Activated CD4-positive, alpha-beta T cell treated with anti-CD3 and anti-CD28 coated beads, Interleukin-2, amount 10 ng/mL, durations not matched to agents 7 days and 5 days (primary cell): ENCODE data around the gene ALOX5AP. TPM values are rescaled to one million over a fixed set of nuclear protein-coding genes. Genes with fewer than 3 reads are reported as not detected.
A peak's percentile ranks its signal among the peaks of the same experiment; 100 is the strongest.

ENCODE experiments used
- CTCF ChIA-PET: fragments of 350-600 bp; sonication (Branson Sonifier 250); formaldehyde crosslinking; loops from one replicate; lab custom pipeline; 2021; ENCODE audit warnings: antibody characterized with exemption; lab: Charles Lee
- POLR2A ChIA-PET: fragments of 350-600 bp; sonication (Branson Sonifier 250); formaldehyde crosslinking; loops from one replicate; lab custom pipeline; 2021; ENCODE audit warnings: antibody characterized with exemption; lab: Charles Lee
- DNase-seq: peaks from one replicate; pipeline ENCODE4 v3.0.0-alpha.2; 2020
- H3K27ac Mint-ChIP-seq: one replicate; pipeline ENCODE4 v1.8.0; 2021; ENCODE audit warnings: mild to moderate bottlenecking, moderate library complexity, mixed read lengths
- H3K27me3 Mint-ChIP-seq: one replicate; pipeline ENCODE4 v1.8.0; 2021; ENCODE audit warnings: mixed read lengths
- H3K36me3 Mint-ChIP-seq: one replicate; pipeline ENCODE4 v1.8.0; 2021; ENCODE audit warnings: low read depth, mixed read lengths
- H3K4me1 Mint-ChIP-seq: one replicate; pipeline ENCODE4 v1.8.0; 2021; ENCODE audit warnings: mixed read lengths
- H3K4me3 Mint-ChIP-seq: one replicate; pipeline ENCODE4 v1.8.0; 2021; ENCODE audit warnings: mild to moderate bottlenecking, moderate library complexity, mixed read lengths
- H3K9me3 Mint-ChIP-seq: one replicate; pipeline ENCODE4 v1.8.0; 2021; ENCODE audit warnings: mixed read lengths
- total RNA-seq, 2 experiments: library from RNA; stranded (reverse); gene quantifications; one replicate each; pipeline ENCODE4 v1.2.3, GENCODE V29; 2021

ALOX5AP gene
- total RNA-seq = 10 to 100 TPM; 66.4 to 88.7 TPM

GRCh38 chr13:30735025-30735871, at the start of gene ALOX5AP:
Gene ALOX5AP (plus strand): TSS chr13:30735543. CDS start chr13:30735606, 63 bp downstream.
- peaks cover 2% of the 10 kb centered on the region for H3K27me3 Mint-ChIP-seq
- H3K4me3 Mint-ChIP-seq = peak within 1 kb of the TSS; percentile 92
- H3K4me1 Mint-ChIP-seq = peaks cover 68% of the 10 kb centered on the region
- ChIA-PET CTCF (interaction anchor here (0.6 to 1.5 kb wide), 3 partner anchors 19 to 120 kb away, joined by 3 read pairs; no protein-coding TSS in a partner anchor), POLR2A (interaction anchor here (0.6 kb wide), 1 partner anchor 27 kb away, joined by 5 read pairs; no protein-coding TSS in a partner anchor)
- H3K9me3 Mint-ChIP-seq = no peaks in the 10 kb centered on the region
- peaks cover 7% of the 10 kb centered on the region for H3K36me3 Mint-ChIP-seq
- peak within 1 kb of the TSS; percentile 95 for H3K27ac Mint-ChIP-seq
- peak; percentile 50 for DNase-seq

DNA sequence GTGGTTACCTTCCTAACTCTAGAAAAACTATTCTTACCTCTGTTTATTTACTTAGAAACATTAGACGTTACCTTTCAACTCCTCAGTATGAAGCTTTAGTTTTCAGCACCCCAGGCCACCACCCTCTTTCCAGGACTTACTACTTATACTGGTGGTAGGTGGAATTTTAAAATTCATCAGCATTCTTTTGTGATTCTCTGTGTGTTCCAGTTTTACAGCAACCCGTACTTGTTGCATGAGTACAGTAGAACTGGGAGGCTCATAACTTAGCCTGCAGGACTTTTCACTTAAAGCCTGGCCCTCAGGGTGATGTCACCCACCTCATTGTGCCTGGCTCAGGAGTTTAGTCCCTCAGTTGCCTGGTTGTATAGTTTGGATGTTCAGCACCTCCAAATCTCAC, 49.4 kb upstream of the ALOX5AP start:
- CTCF ChIA-PET = interaction anchor here (1.2 kb wide), 1 partner anchor 117 kb away, joined by 3 read pairs; no protein-coding TSS in a partner anchor
- Mint-ChIP-seq H3K27ac (no peak overlapping the region), H3K27me3 (peaks cover 11% of the 10 kb centered on the region), H3K4me3 (no peak overlapping the region), H3K36me3 (no peaks in the 10 kb centered on the region), H3K4me1 (peaks cover 12% of the 10 kb centered on the region), H3K9me3 (no peaks in the 10 kb centered on the region)
- DNase-seq = no peak
- POLR2A ChIA-PET = interaction anchor here (0.6 to 0.7 kb wide), 2 partner anchors 56 to 111 kb away, joined by 3 to 7 read pairs; no protein-coding TSS in a partner anchor

DNA sequence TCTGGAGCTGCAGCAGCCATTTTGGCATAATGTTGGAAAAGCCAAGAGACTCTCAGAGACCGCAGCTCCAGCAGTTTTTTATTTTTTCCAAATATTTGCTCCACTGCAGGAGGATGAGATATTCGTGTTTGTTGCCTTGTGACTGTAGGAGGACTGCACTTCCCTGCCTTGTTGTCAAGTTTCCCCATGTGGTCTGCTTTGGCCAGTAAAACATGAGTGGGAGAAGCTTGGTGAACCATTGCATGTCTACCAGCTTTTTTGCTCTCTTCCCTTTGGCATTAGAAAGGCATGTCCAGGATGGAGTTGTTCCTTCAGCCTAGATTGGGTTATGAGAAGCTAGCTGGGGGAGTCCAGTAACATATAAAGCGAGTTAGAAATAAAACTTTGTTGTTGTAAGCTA, 47.7 kb upstream of the ALOX5AP start:
- no peaks in the 10 kb centered on the region for H3K36me3 Mint-ChIP-seq
- no peak overlapping the region for H3K4me3 Mint-ChIP-seq
- POLR2A ChIA-PET = no interaction called here
- H3K27me3 Mint-ChIP-seq = peaks cover 14% of the 10 kb centered on the region
- H3K4me1 Mint-ChIP-seq = peaks cover 12% of the 10 kb centered on the region
- no peak overlapping the region for H3K27ac Mint-ChIP-seq
- CTCF ChIA-PET = interaction anchor here (0.8 to 1.3 kb wide), 2 partner anchors 9 to 11 kb away, joined by 3 to 4 read pairs; no protein-coding TSS in a partner anchor
- no peaks in the 10 kb centered on the region for H3K9me3 Mint-ChIP-seq
- no peak for DNase-seq

- no peaks in the 10 kb centered on the region for H3K9me3 Mint-ChIP-seq
- H3K4me3 Mint-ChIP-seq = no peak overlapping the region
- peaks cover 28% of the 10 kb centered on the region for H3K27me3 Mint-ChIP-seq
- ChIA-PET CTCF (interaction anchor here (1.0 to 1.2 kb wide), 2 partner anchors 14 to 167 kb away, joined by 3 to 4 read pairs; no protein-coding TSS in a partner anchor), POLR2A (no interaction called here)
- H3K27ac Mint-ChIP-seq = peak overlapping the region; percentile 86
- no peaks in the 10 kb centered on the region for H3K36me3 Mint-ChIP-seq
- DNase-seq = no peak
- H3K4me1 Mint-ChIP-seq = peaks cover 12% of the 10 kb centered on the region
Observed at GRCh38 chr13:30689752-30690151, 45.6 kb upstream of the ALOX5AP start.

DNA sequence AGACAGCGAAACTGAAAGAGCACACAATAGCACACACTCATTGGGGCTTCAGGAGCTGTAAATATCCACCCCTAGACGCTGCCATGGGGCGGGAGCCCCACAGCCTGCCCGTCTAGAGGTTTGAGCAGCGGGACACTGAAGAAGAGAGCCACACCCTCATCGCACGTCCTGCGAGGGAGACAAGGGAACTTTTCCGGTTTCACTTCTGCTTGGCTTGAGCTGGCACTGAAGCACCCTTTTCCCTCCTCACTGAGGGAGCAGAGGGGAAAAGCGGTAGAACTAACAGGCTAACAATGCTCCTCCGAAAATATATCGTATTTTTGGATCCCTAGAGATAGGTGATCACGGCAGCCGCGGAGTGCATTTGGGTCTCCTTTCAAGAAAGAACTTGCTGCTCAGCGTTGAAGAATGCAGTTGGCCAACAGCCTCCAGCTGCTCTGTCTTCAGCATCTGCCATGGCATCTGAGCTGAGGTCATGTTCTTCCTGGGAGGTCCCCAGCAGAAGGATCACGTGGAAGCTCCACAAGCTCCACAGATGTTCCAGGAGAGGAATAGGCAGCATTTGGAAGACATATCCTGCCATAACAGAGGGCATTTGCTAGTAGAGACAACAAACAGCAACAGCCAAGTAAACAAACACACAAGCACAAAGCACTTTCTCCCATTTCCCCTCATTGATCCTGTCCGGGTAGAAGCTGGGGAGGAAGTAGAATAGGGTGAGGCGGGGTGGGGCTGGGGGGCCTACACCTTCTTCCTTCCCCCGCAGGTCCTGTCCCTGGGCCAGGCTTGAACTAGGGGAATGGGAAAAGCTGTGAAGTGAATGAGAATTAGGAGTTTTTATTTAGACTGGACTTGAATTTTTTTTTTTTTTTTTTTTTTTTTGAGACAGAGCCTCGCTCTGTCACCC, 44.8 kb upstream of the ALOX5AP start:
- CTCF ChIA-PET = interaction anchor here (0.6 to 1.2 kb wide), 7 partner anchors 15 to 644 kb away, joined by 3 to 5 read pairs (median 3); no protein-coding TSS in a partner anchor

GRCh38 chr13:30692113-30692512, 43.2 kb upstream of the ALOX5AP start:
- H3K4me1 Mint-ChIP-seq = peaks cover 30% of the 10 kb centered on the region
- no peak overlapping the region for H3K27ac Mint-ChIP-seq
- H3K4me3 Mint-ChIP-seq = no peak overlapping the region
- DNase-seq = no peak
- CTCF ChIA-PET = interaction anchor here (1.0 kb wide), 1 partner anchor 16 kb away, joined by 4 read pairs; no protein-coding TSS in a partner anchor
- H3K36me3 Mint-ChIP-seq = no peaks in the 10 kb centered on the region
- H3K27me3 Mint-ChIP-seq = peaks cover 33% of the 10 kb centered on the region
- no peaks in the 10 kb centered on the region for H3K9me3 Mint-ChIP-seq
- POLR2A ChIA-PET = no interaction called here

More for the DNA sequence above, 44.8 kb upstream of the ALOX5AP start:
- Mint-ChIP-seq H3K36me3 (no peaks in the 10 kb centered on the region), H3K27ac (peak overlapping the region; percentile 86), H3K27me3 (peaks cover 31% of the 10 kb centered on the region), H3K4me3 (peak overlapping the region; percentile 45), H3K9me3 (no peaks in the 10 kb centered on the region), H3K4me1 (peaks cover 14% of the 10 kb centered on the region)
- POLR2A ChIA-PET = no interaction called here
- peak; percentile 43 for DNase-seq

DNA sequence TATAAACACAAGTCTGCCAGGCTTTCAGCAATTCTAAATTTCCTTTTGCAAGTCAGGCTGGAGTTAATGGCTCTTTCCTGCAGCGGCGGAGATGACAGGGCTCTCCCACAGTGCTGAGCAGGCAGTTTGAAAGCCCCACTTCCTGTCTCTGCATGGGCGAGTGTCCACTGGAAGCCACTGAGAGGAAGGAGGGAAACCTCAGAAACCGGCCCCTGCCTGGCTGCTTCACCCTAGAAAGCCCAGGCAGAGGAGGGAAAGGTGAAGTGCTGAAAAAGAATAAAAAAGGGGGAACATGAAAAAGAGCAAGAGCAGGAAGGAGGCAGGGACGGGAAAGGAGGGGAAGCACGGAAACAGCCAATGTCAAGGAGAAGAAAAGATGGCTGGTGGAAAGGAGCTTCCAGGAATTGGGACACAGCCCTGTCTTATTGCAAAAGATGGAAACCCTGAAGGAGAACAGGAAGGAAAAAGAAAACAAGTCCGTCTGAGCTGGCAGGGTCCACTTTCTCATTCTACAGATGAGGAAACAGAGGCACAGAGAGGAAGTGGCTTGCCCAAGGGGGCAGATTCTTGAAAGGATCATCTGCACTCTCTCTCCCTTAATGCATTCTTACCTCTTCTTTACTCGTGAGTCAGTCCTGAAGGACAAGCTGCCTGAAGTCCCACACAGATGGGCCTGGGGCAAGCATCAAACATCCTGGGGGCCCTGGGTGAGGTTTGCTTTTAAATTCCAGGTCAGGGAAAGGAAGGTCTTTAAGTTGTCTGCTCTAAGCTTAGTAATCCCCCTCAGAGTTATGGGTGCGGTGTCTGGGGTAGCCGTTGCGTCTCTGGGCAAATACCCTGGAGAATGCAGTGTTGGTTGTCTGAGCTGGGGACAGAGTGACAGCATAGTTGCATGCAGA, 38.8 kb upstream of the ALOX5AP start:
- H3K9me3 Mint-ChIP-seq = no peaks in the 10 kb centered on the region
- CTCF ChIA-PET = interaction anchor here (0.9 to 1.7 kb wide), 3 partner anchors 9 to 169 kb away, joined by 3 to 4 read pairs (median 3); no protein-coding TSS in a partner anchor
- POLR2A ChIA-PET = no interaction called here
- no peak overlapping the region for H3K4me3 Mint-ChIP-seq
- peaks cover 44% of the 10 kb centered on the region for H3K27me3 Mint-ChIP-seq
- peak overlapping the region; percentile 6 for H3K27ac Mint-ChIP-seq
- no peaks in the 10 kb centered on the region for H3K36me3 Mint-ChIP-seq
- H3K4me1 Mint-ChIP-seq = peaks cover 28% of the 10 kb centered on the region
- DNase-seq = no peak

DNA sequence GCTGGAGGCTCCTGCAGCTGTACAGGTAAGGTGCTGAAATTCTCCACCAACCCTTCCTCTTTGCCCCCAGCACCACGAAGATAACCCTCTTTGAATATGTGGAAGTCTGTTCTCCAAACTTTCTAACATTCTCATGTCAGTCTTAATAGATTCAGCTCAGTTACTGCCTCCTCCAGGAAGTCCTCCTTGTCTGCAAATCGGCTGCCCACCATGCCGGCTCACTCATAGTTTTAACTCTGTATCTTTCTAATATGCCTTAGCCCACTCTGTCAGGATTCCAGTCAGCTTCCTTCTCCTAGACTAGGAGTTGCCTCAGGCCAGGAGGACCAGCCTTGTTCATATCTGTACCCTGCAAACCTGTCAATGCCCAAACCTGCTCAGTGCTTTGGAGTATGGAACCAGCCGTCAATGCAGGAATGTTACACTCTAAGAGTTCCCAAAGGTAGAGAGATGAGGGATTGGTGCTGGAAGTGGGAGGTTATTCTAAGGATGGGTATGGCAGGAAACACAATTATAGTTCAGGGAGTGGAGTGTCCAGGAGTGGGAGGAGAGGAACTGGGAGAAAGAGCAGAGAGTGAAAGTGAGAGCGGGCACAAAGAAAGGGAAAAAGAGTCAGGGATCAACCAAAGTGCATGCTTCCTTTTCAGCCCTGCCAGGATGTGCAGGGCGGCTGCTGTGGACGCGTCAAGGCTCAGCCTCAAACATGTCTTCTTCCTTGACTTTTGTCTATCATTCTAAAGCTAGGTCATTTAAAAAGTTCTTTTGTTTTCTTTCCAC, 38.0 kb upstream of the ALOX5AP start:
- CTCF ChIA-PET = interaction anchor here (0.6 to 1.7 kb wide), 5 partner anchors 10 to 1065 kb away, joined by 3 to 4 read pairs (median 3); no protein-coding TSS in a partner anchor

DNA sequence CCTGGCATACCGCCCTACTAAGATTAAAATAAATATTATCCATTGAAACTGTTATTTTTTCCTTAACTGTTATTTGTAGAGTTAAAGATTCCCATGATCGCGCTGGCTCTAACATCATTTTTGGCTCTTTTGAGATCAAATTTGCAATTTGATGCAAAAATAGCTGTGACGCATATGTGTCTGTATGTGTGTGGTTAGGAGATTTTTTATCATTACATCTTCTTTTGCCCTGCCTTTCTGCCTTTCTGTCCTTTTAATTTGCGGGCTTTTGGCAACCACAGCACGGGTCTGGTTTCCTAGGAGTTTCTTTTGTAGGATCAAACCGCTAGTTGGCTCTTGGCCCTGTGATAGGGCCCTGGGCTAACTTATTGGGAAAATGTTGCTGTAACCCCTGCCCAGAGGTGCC, 37.3 kb upstream of the ALOX5AP start:
- H3K9me3 Mint-ChIP-seq = no peaks in the 10 kb centered on the region
- H3K4me1 Mint-ChIP-seq = peaks cover 29% of the 10 kb centered on the region
- CTCF ChIA-PET = interaction anchor here (0.6 to 1.7 kb wide), 3 partner anchors 66 to 1065 kb away, joined by 3 to 4 read pairs (median 3); no protein-coding TSS in a partner anchor
- DNase-seq = no peak
- peaks cover 46% of the 10 kb centered on the region for H3K27me3 Mint-ChIP-seq
- POLR2A ChIA-PET = interaction anchor here (0.6 kb wide), 1 partner anchor 10 kb away, joined by 3 read pairs; no protein-coding TSS in a partner anchor
- no peaks in the 10 kb centered on the region for H3K36me3 Mint-ChIP-seq
- H3K27ac Mint-ChIP-seq = no peak overlapping the region
- H3K4me3 Mint-ChIP-seq = no peak overlapping the region

More for the DNA sequence above, 38.0 kb upstream of the ALOX5AP start:
- Mint-ChIP-seq H3K9me3 (no peaks in the 10 kb centered on the region), H3K27me3 (peaks cover 46% of the 10 kb centered on the region), H3K27ac (no peak overlapping the region), H3K4me3 (no peak overlapping the region), H3K36me3 (no peaks in the 10 kb centered on the region), H3K4me1 (peaks cover 28% of the 10 kb centered on the region)
- DNase-seq = no peak
- POLR2A ChIA-PET = no interaction called here

DNA sequence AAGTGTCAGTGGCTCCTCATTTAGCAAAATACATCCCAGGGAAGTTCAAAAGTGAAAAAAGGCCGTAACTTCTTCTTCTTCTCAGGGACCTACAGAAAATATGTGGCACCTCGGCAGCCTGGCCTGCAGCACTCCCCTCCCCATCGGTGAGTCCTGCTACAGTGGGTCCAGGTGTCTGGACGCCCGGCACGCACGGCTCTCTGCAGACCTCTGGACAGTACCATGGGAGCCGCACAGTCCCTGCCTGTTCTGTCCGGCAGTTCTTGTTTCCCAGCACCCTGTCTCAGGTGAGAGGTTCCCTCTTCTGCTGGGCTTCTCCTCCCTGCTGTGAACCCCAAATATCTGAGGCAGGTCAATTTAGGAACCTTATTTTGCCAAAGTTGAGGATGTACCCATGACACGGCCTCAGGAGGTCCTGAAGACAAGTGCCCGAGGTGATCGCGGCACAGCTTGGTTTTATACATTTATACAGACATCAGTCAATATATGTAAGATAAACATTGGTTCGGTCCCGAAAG, 36.8 kb upstream of the ALOX5AP start:
- Mint-ChIP-seq H3K27ac (no peak overlapping the region), H3K36me3 (no peaks in the 10 kb centered on the region), H3K4me1 (peaks cover 29% of the 10 kb centered on the region), H3K9me3 (no peaks in the 10 kb centered on the region), H3K27me3 (peaks cover 43% of the 10 kb centered on the region), H3K4me3 (no peak overlapping the region)
- POLR2A ChIA-PET = interaction anchor here (0.6 kb wide), 1 partner anchor 10 kb away, joined by 3 read pairs; no protein-coding TSS in a partner anchor
- CTCF ChIA-PET = interaction anchor here (0.8 to 1.7 kb wide), 3 partner anchors 11 to 107 kb away, joined by 3 read pairs; no protein-coding TSS in a partner anchor
- DNase-seq = no peak
